KMS-11 (cell line): Measurements from ENCODE around the gene PUS7.

Source experiments
- H2AFZ ChIP-seq: fragments of 200-600 bp; sonication (generic); 2 replicates; pipeline ENCODE4 v1.6.1; 2016; ENCODE audit warnings: antibody characterized with exemption, mixed run types, low read depth
- H3K27ac ChIP-seq: fragments of 200-600 bp; sonication (generic); 2 replicates; pipeline ENCODE4 v1.6.1; 2016; ENCODE audit warnings: mild to moderate bottlenecking, mixed run types
- H3K27me3 ChIP-seq: fragments of 200-600 bp; sonication (generic); 2 replicates; pipeline ENCODE4 v1.6.1; 2017; ENCODE audit warnings: mild to moderate bottlenecking, low read depth, mixed run types, moderate library complexity; ENCODE audit not compliant: insufficient read depth
- H3K36me3 ChIP-seq: fragments of 200-600 bp; sonication (generic); 2 replicates; pipeline ENCODE4 v1.6.1; 2017; ENCODE audit warnings: mild to moderate bottlenecking, mixed run types; ENCODE audit not compliant: insufficient read depth
- H3K4me1 ChIP-seq: fragments of 200-600 bp; sonication (generic); 2 replicates; pipeline ENCODE4 v1.6.1; 2016; ENCODE audit warnings: mild to moderate bottlenecking, low read depth, mixed run types; ENCODE audit not compliant: poor library complexity, severe bottlenecking
- H3K4me2 ChIP-seq: fragments of 200-600 bp; sonication (generic); 2 replicates; pipeline ENCODE4 v1.7.0; 2016; ENCODE audit warnings: mild to moderate bottlenecking, mixed run types
- H3K4me3 ChIP-seq: fragments of 200-600 bp; sonication (generic); IDR thresholded peaks from 2 replicates; pipeline ENCODE4 v1.6.1; 2017; ENCODE audit warnings: low read depth, low read length, mixed read lengths; ENCODE audit not compliant: insufficient read depth
- H3K79me2 ChIP-seq: fragments of 200-600 bp; sonication (generic); 2 replicates; pipeline ENCODE4 v1.6.1; 2016; ENCODE audit warnings: low read depth, mixed run types; ENCODE audit not compliant: insufficient read depth
- H3K9ac ChIP-seq: fragments of 200-600 bp; sonication (generic); 2 replicates; pipeline ENCODE4 v1.6.1; 2016; ENCODE audit warnings: mild to moderate bottlenecking, mixed run types
- H4K20me1 ChIP-seq: fragments of 200-600 bp; sonication (generic); 2 replicates; pipeline ENCODE4 v1.6.1; 2016; ENCODE audit warnings: mild to moderate bottlenecking, mixed run types; ENCODE audit not compliant: insufficient read depth
- TF ChIP-seq, protein P1 (sequence below): fragments of 200-600 bp; sonication (generic); conservative IDR thresholded peaks from 2 replicates; pipeline ENCODE4 v1.6.1; 2017; ENCODE audit warnings: low read depth, mild to moderate bottlenecking, antibody characterized with exemption, low read length, moderate library complexity, mixed read lengths

PUS7 gene

GRCh38 chr7:105493196-105493922 is 28.7 kb downstream of the PUS7 start:
- TF ChIP-seq, protein P1, sequence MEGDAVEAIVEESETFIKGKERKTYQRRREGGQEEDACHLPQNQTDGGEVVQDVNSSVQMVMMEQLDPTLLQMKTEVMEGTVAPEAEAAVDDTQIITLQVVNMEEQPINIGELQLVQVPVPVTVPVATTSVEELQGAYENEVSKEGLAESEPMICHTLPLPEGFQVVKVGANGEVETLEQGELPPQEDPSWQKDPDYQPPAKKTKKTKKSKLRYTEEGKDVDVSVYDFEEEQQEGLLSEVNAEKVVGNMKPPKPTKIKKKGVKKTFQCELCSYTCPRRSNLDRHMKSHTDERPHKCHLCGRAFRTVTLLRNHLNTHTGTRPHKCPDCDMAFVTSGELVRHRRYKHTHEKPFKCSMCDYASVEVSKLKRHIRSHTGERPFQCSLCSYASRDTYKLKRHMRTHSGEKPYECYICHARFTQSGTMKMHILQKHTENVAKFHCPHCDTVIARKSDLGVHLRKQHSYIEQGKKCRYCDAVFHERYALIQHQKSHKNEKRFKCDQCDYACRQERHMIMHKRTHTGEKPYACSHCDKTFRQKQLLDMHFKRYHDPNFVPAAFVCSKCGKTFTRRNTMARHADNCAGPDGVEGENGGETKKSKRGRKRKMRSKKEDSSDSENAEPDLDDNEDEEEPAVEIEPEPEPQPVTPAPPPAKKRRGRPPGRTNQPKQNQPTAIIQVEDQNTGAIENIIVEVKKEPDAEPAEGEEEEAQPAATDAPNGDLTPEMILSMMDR, result no peak
- no peaks in the 10 kb centered on the region for H3K4me1 ChIP-seq
- H3K9ac ChIP-seq, result no peak overlapping the region
- no peaks in the 10 kb centered on the region for H4K20me1 ChIP-seq
- H3K27ac ChIP-seq, result no peak overlapping the region
- no peak overlapping the region for H3K4me3 ChIP-seq
- H3K4me2 ChIP-seq, result no peak overlapping the region
- no peaks in the 10 kb centered on the region for H3K27me3 ChIP-seq
- no peaks in the 10 kb centered on the region for H3K36me3 ChIP-seq
- no peak overlapping the region for H2AFZ ChIP-seq
- no peaks in the 10 kb centered on the region for H3K79me2 ChIP-seq

DNA sequence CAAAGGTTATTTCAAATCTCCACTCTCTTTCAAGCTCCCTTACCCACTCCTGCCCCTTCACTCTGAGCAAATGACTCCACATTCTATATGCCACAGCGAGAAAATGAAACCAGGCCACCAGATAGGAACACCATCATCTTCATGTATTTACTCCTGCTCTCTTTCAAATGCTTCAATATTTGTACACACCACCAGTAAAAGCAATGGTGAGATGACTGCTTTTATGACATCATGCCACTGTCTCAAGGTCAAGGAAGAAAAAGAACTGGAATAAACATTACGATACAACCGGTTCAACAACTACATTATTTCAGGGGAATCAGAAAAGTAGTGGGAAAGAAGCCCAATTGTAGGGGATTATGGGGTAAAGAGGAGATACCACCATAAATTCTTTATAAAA is 32.7 kb downstream of the PUS7 start:
- no peaks in the 10 kb centered on the region for H3K79me2 ChIP-seq
- H2AFZ ChIP-seq, result no peak overlapping the region
- TF ChIP-seq, protein P1, result no peak
- no peaks in the 10 kb centered on the region for H3K27me3 ChIP-seq
- no peaks in the 10 kb centered on the region for H3K4me1 ChIP-seq
- no peaks in the 10 kb centered on the region for H4K20me1 ChIP-seq
- H3K27ac ChIP-seq, result no peak overlapping the region; the same call in 1 of the 2 replicates
- H3K4me3 ChIP-seq, result no peak overlapping the region
- H3K4me2 ChIP-seq, result no peak overlapping the region
- H3K9ac ChIP-seq, result no peak overlapping the region
- no peaks in the 10 kb centered on the region for H3K36me3 ChIP-seq

- Histone ChIP-seq H2AFZ (no peak overlapping the region), H3K27me3 (no peaks in the 10 kb centered on the region), H3K79me2 (no peaks in the 10 kb centered on the region), H4K20me1 (no peaks in the 10 kb centered on the region), H3K27ac (no peak overlapping the region), H3K9ac (no peak overlapping the region), H3K36me3 (no peaks in the 10 kb centered on the region), H3K4me3 (no peak overlapping the region), H3K4me1 (no peaks in the 10 kb centered on the region), H3K4me2 (no peak overlapping the region)
- TF ChIP-seq, protein P1, result peak; percentile 56
These were observed 34.2 kb downstream of the PUS7 start for GRCh38 chr7:105487579-105488571.

DNA sequence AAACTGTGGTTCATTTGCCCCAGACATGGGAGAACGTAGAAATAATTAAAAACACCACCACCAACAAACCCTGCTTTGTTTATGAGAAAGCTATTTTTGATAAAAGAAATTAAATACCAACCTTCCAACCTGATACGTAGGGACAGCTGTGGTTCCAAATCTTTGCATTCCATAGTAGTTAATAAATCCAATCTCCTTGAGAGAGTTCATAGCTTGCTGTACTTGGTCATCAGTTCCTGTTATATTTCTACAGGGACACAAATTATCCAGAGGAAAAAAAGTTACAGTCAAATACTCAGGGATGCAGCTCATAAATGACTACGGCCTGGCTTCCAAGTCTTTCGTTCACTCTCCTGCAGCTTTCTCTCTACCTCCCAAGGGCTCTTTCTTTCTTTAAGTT is 41.1 kb downstream of the PUS7 start:
- Histone ChIP-seq H3K4me2 (no peak overlapping the region), H3K36me3 (0 out of 2 replicates have a peak, but pooled peaks cover 5% of the 10 kb centered on the region), H3K27ac (no peak overlapping the region), H4K20me1 (no peaks in the 10 kb centered on the region), H3K79me2 (no peaks in the 10 kb centered on the region), H3K9ac (no peak overlapping the region), H3K4me1 (no peaks in the 10 kb centered on the region), H3K27me3 (no peaks in the 10 kb centered on the region), H3K4me3 (no peak overlapping the region), H2AFZ (no peak overlapping the region)
- TF ChIP-seq, protein P1, result no peak
